H1 (cell line): ENCODE results near the gene MCFD2. TPM values are rescaled to one million over a fixed set of nuclear protein-coding genes. Genes with fewer than 3 reads are reported as not detected.

ENCODE experiments used
- ATF3 ChIP-seq: IDR thresholded peaks from 2 replicates; pipeline ENCODE4 v1.6.1; 2011; ENCODE audit warnings: low read depth, mild to moderate bottlenecking, low read length; ENCODE audit not compliant: insufficient read depth
- BRCA1 ChIP-seq: IDR thresholded peaks from 2 replicates; pipeline ENCODE4 v1.6.1; 2012; ENCODE audit warnings: low read depth, low read length, improper control_type of control experiment
- CHD1 ChIP-seq: IDR thresholded peaks from 2 replicates; pipeline ENCODE4 v1.6.1; 2012; ENCODE audit warnings: low read depth, low read length, improper control_type of control experiment
- CHD7 ChIP-seq: fragments of 300-600 bp; sonication (generic); IDR thresholded peaks from 2 replicates; pipeline ENCODE4 v1.7.1; 2012; ENCODE audit warnings: low read length, moderate library complexity, mild to moderate bottlenecking, inconsistent platforms; ENCODE audit not compliant: insufficient replicate concordance
- CREB1 ChIP-seq: IDR thresholded peaks from 2 replicates; pipeline ENCODE4 v1.6.1; 2012; ENCODE audit warnings: inconsistent platforms
- JUN ChIP-seq: IDR thresholded peaks from 2 replicates; pipeline ENCODE4 v1.6.1; 2011; ENCODE audit warnings: low read depth, mild to moderate bottlenecking, improper control_type of control experiment, low read length
- MAFK ChIP-seq: IDR thresholded peaks from 2 replicates; pipeline ENCODE4 v1.6.1; 2012; ENCODE audit warnings: low read depth, mild to moderate bottlenecking, improper control_type of control experiment, low read length
- NRF1 ChIP-seq: IDR thresholded peaks from 2 replicates; pipeline ENCODE4 v1.6.1; 2011; ENCODE audit warnings: mild to moderate bottlenecking, low read depth, low read length, improper control_type of control experiment
- RFX5 ChIP-seq: IDR thresholded peaks from 2 replicates; pipeline ENCODE4 v1.6.1; 2011; ENCODE audit warnings: low read depth, low read length, improper control_type of control experiment, borderline replicate concordance
- RXRA ChIP-seq: IDR thresholded peaks from 2 replicates; pipeline ENCODE4 v1.6.1; 2011; ENCODE audit warnings: low read depth, mild to moderate bottlenecking, low read length, moderate library complexity; ENCODE audit not compliant: insufficient read depth
- SAP30 ChIP-seq: fragments of 300-600 bp; sonication (generic); IDR thresholded peaks from 2 replicates; pipeline ENCODE4 v1.7.1; 2012; ENCODE audit warnings: low read length, moderate library complexity, mild to moderate bottlenecking, inconsistent platforms; ENCODE audit not compliant: insufficient read depth, insufficient replicate concordance
- SP2 ChIP-seq: IDR thresholded peaks from 2 replicates; pipeline ENCODE4 v1.6.1; 2012; ENCODE audit warnings: mild to moderate bottlenecking, low read length, inconsistent platforms
- polyA plus RNA-seq, 7 experiments: library from polyadenylated mRNA; depleted of rRNA in 3 of 7; stranded (reverse) in 5 of 7; unstranded in 2 of 7; fragments of >200 nt in 5 of 7; fragments of 200-250 nt in 2 of 7; gene quantifications; 1 replicate in 5 of 7; 2 replicates in 1 of 7; 4 replicates in 1 of 7; pipeline versions ENCODE4 v1.2.1 to v1.2.3, GENCODE V29; 2011 to 2013; ENCODE audit warnings: missing spikeins in 2 of 7, mixed read lengths in 2 of 7
- total RNA-seq: library from RNA; stranded (reverse); fragmentation: NEBNext Ultra II Directional; extraction: Animal tissue kit (Norgen Biotek cat#: 25700); gene quantifications from 2 replicates; pipeline ENCODE4 v1.2.1, GENCODE V29; 2021

MCFD2 gene
- total and polyA plus RNA-seq, 2 of the 8 experiments (the other 6 are each of a cell fraction or from before 2014, with no cell fraction given) = 35.2 to 76.2 TPM

- TF ChIP-seq CHD7 (no peak), ATF3 (no peak), NRF1 (no peak), SAP30 (no peak), SP2 (no peak), JUN (no peak), RXRA (no peak), CHD1 (no peak), RFX5 (no peak), BRCA1 (no peak), CREB1 (no peak), MAFK (no peak)
These were observed 63.0 kb downstream of the MCFD2 start (continued) for GRCh38 chr2:46852598-46852997.
